Activated T-helper 17 cell treated with anti-CD3 and anti-CD28 coated beads, Interleukin-2, amount 50 U/mL, for 72 hours (primary cell): ENCODE data around the gene TRIM4. TPM values are rescaled to one million over a fixed set of nuclear protein-coding genes. Genes with fewer than 3 reads are reported as not detected.

Experiments
- ATAC-seq: fragments of 150-1000 bp; cut with Tn5 transposase; replicated peaks from 2 replicates; pipeline ENCODE4 v1.10.0; 2021; ENCODE audit warnings: mild to moderate bottlenecking, moderate library complexity
- H3K27ac Mint-ChIP-seq: one replicate; pipeline ENCODE4 v1.8.0; 2022; ENCODE audit warnings: mixed read lengths
- H3K27me3 Mint-ChIP-seq: one replicate; pipeline ENCODE4 v1.8.0; 2022; ENCODE audit warnings: mixed read lengths
- H3K36me3 Mint-ChIP-seq: one replicate; pipeline ENCODE4 v1.8.0; 2022; ENCODE audit warnings: low read depth, mild to moderate bottlenecking, mixed read lengths
- H3K4me1 Mint-ChIP-seq: one replicate; pipeline ENCODE4 v1.8.0; 2022; ENCODE audit warnings: mixed read lengths
- H3K4me3 Mint-ChIP-seq: one replicate; pipeline ENCODE4 v1.8.0; 2022; ENCODE audit warnings: mild to moderate bottlenecking, mixed read lengths
- H3K9me3 Mint-ChIP-seq: one replicate; pipeline ENCODE4 v1.8.0; 2022; ENCODE audit warnings: mixed read lengths
- total RNA-seq, 2 donors: library from RNA; stranded (reverse); gene quantifications; one replicate each; pipeline ENCODE4 v1.2.3, GENCODE V29; 2022

TRIM4 gene
- total RNA-seq, 2 donors from 2014 or later, result 27.2 to 29.9 TPM

GRCh38 chr7:99929730-99930053, 10.4 kb upstream of the TRIM4 start:
- no peaks in the 10 kb centered on the region for H3K36me3 Mint-ChIP-seq
- H3K27ac Mint-ChIP-seq, result peak overlapping the region; percentile 88
- peak; percentile 50 for ATAC-seq
- H3K4me1 Mint-ChIP-seq, result peaks cover 13% of the 10 kb centered on the region
- H3K4me3 Mint-ChIP-seq, result peak overlapping the region; percentile 77
- no peaks in the 10 kb centered on the region for H3K9me3 Mint-ChIP-seq
- peaks cover 13% of the 10 kb centered on the region for H3K27me3 Mint-ChIP-seq

- Mint-ChIP-seq H3K27me3 (peaks cover 13% of the 10 kb centered on the region), H3K9me3 (no peaks in the 10 kb centered on the region), H3K4me1 (peaks cover 13% of the 10 kb centered on the region), H3K27ac (peak within 1 kb of the TSS; percentile 88), H3K4me3 (peak within 1 kb of the TSS; percentile 77), H3K36me3 (no peaks in the 10 kb centered on the region)
- ATAC-seq, result peak; percentile 96
Measured at GRCh38 chr7:99928994-99929729, 9.8 kb upstream of the TRIM4 start, which contains the start of gene GJC3. Gene GJC3, minus strand, starts transcription at chr7:99929620. Its CDS starts 0 bp downstream, at chr7:99929620.

GRCh38 chr7:99928188-99928587, 8.9 kb upstream of the TRIM4 start:
- Mint-ChIP-seq H3K36me3 (no peaks in the 10 kb centered on the region), H3K27me3 (peaks cover 13% of the 10 kb centered on the region), H3K4me3 (peak overlapping the region; percentile 77), H3K27ac (no peak overlapping the region), H3K4me1 (peaks cover 13% of the 10 kb centered on the region), H3K9me3 (no peaks in the 10 kb centered on the region)
- ATAC-seq, result no peak

- ATAC-seq, result no peak
- Mint-ChIP-seq H3K9me3 (no peaks in the 10 kb centered on the region), H3K4me1 (peaks cover 13% of the 10 kb centered on the region), H3K27ac (no peak overlapping the region), H3K36me3 (no peaks in the 10 kb centered on the region), H3K4me3 (no peak overlapping the region), H3K27me3 (peaks cover 13% of the 10 kb centered on the region)
Measured at GRCh38 chr7:99927536-99927935, 8.2 kb upstream of the TRIM4 start.

- no peak for ATAC-seq
- Mint-ChIP-seq H3K27me3 (peaks cover 13% of the 10 kb centered on the region), H3K4me1 (peaks cover 13% of the 10 kb centered on the region), H3K4me3 (no peak overlapping the region), H3K27ac (no peak overlapping the region), H3K9me3 (no peaks in the 10 kb centered on the region), H3K36me3 (peaks cover 6% of the 10 kb centered on the region)
Measured at GRCh38 chr7:99926321-99926720, 7.0 kb upstream of the TRIM4 start.

GRCh38 chr7:99923200-99923599, 3.9 kb upstream of the TRIM4 start:
- Mint-ChIP-seq H3K9me3 (no peaks in the 10 kb centered on the region), H3K4me1 (no peaks in the 10 kb centered on the region), H3K27ac (no peak overlapping the region), H3K27me3 (peaks cover 13% of the 10 kb centered on the region), H3K36me3 (peaks cover 27% of the 10 kb centered on the region), H3K4me3 (no peak overlapping the region)
- no peak for ATAC-seq

GRCh38 chr7:99920149-99920548, 819 bp upstream of the TRIM4 start:
- H3K27me3 Mint-ChIP-seq, result no peaks in the 10 kb centered on the region
- H3K4me3 Mint-ChIP-seq, result peak overlapping the region; percentile 98
- no peak for ATAC-seq

GRCh38 chr7:99919814-99920112, 433 bp upstream of the TRIM4 start:
- Mint-ChIP-seq H3K27me3 (no peaks in the 10 kb centered on the region), H3K9me3 (no peaks in the 10 kb centered on the region), H3K4me1 (peaks cover 22% of the 10 kb centered on the region), H3K4me3 (peak overlapping the region; percentile 98), H3K27ac (peak overlapping the region; percentile 99), H3K36me3 (peaks cover 61% of the 10 kb centered on the region)
- ATAC-seq, result no peak

More at GRCh38 chr7:99920149-99920548, 819 bp upstream of the TRIM4 start:
- Mint-ChIP-seq H3K9me3 (no peaks in the 10 kb centered on the region), H3K36me3 (peaks cover 58% of the 10 kb centered on the region), H3K4me1 (peaks cover 18% of the 10 kb centered on the region), H3K27ac (peak overlapping the region; percentile 99)

- H3K4me3 Mint-ChIP-seq, result no peak overlapping the region
- H3K36me3 Mint-ChIP-seq, result peaks cover 87% of the 10 kb centered on the region
- H3K4me1 Mint-ChIP-seq, result peaks cover 32% of the 10 kb centered on the region
- no peak for ATAC-seq
- no peaks in the 10 kb centered on the region for H3K9me3 Mint-ChIP-seq
- H3K27ac Mint-ChIP-seq, result no peak overlapping the region
- H3K27me3 Mint-ChIP-seq, result no peaks in the 10 kb centered on the region
Measured at GRCh38 chr7:99910976-99911375, 8.4 kb downstream of the TRIM4 start.

- Mint-ChIP-seq H3K9me3 (no peaks in the 10 kb centered on the region), H3K27me3 (no peaks in the 10 kb centered on the region), H3K27ac (no peak overlapping the region), H3K4me1 (peaks cover 8% of the 10 kb centered on the region), H3K4me3 (no peak overlapping the region), H3K36me3 (peaks cover 73% of the 10 kb centered on the region)
- no peak for ATAC-seq
Measured at GRCh38 chr7:99901581-99901980, 17.7 kb downstream of the TRIM4 start.

GRCh38 chr7:99899830-99900519, 19.4 kb downstream of the TRIM4 start:
- no peak for ATAC-seq
- peaks cover 57% of the 10 kb centered on the region for H3K36me3 Mint-ChIP-seq
- no peak overlapping the region for H3K27ac Mint-ChIP-seq
- no peak overlapping the region for H3K4me3 Mint-ChIP-seq
- no peaks in the 10 kb centered on the region for H3K27me3 Mint-ChIP-seq
- H3K4me1 Mint-ChIP-seq, result peaks cover 8% of the 10 kb centered on the region
- H3K9me3 Mint-ChIP-seq, result no peaks in the 10 kb centered on the region

GRCh38 chr7:99898836-99899235, 20.5 kb downstream of the TRIM4 start:
- no peaks in the 10 kb centered on the region for H3K9me3 Mint-ChIP-seq
- H3K36me3 Mint-ChIP-seq, result peaks cover 46% of the 10 kb centered on the region
- H3K4me1 Mint-ChIP-seq, result peaks cover 8% of the 10 kb centered on the region
- ATAC-seq, result no peak
- H3K27me3 Mint-ChIP-seq, result no peaks in the 10 kb centered on the region
- H3K27ac Mint-ChIP-seq, result no peak overlapping the region
- H3K4me3 Mint-ChIP-seq, result no peak overlapping the region

GRCh38 chr7:99898023-99898357, 21.3 kb downstream of the TRIM4 start:
- Mint-ChIP-seq H3K27me3 (no peaks in the 10 kb centered on the region), H3K4me3 (no peak overlapping the region), H3K36me3 (peaks cover 46% of the 10 kb centered on the region), H3K9me3 (no peaks in the 10 kb centered on the region), H3K4me1 (peaks cover 8% of the 10 kb centered on the region), H3K27ac (peak overlapping the region; percentile 67)
- ATAC-seq, result peak; percentile 12

- no peak overlapping the region for H3K4me3 Mint-ChIP-seq
- H3K27ac Mint-ChIP-seq, result peak overlapping the region; percentile 67
- H3K9me3 Mint-ChIP-seq, result no peaks in the 10 kb centered on the region
- no peaks in the 10 kb centered on the region for H3K27me3 Mint-ChIP-seq
- H3K36me3 Mint-ChIP-seq, result peaks cover 46% of the 10 kb centered on the region
- H3K4me1 Mint-ChIP-seq, result peaks cover 5% of the 10 kb centered on the region
- ATAC-seq, result peak; percentile 45
Measured at GRCh38 chr7:99897322-99898022, 21.9 kb downstream of the TRIM4 start.

GRCh38 chr7:99894738-99895137, 24.6 kb downstream of the TRIM4 start:
- H3K4me1 Mint-ChIP-seq, result peaks cover 3% of the 10 kb centered on the region
- H3K9me3 Mint-ChIP-seq, result no peaks in the 10 kb centered on the region
- ATAC-seq, result no peak
- no peaks in the 10 kb centered on the region for H3K27me3 Mint-ChIP-seq
- H3K36me3 Mint-ChIP-seq, result peaks cover 46% of the 10 kb centered on the region
- H3K4me3 Mint-ChIP-seq, result no peak overlapping the region
- H3K27ac Mint-ChIP-seq, result no peak overlapping the region
